ENCODE data around the gene MAST4.

Gene MAST4

DNA sequence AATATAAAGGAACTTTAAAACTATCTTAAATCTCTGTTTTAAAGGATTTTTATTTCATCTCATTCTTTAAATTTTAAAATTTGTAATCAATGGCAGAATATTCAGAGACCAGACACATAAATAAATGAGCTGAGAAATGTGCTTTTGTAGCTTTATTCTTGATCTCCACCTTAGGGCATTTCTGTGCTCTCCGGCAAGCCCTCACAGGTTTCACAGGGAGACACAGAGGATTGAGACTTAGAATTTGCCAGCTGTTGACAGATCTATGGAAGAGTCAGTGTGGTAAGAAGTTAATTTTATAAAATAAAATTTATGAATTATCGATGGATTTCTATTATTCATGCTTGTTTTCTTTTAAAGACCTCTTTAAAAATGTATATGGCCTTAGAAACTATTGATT is 393.6 kb downstream of the MAST4 start:
- H3K4me3 ChIP-seq (replicated peaks; ENCODE audit: low read depth, low read length), result no peak overlapping the region
- H3K27me3 ChIP-seq (replicated peaks; ENCODE audit: control insufficient read depth, insufficient read depth, low read length), result no peaks in the 10 kb centered on the region; the same call in 1 of the 2 replicates
- TF ChIP-seq, protein P1, sequence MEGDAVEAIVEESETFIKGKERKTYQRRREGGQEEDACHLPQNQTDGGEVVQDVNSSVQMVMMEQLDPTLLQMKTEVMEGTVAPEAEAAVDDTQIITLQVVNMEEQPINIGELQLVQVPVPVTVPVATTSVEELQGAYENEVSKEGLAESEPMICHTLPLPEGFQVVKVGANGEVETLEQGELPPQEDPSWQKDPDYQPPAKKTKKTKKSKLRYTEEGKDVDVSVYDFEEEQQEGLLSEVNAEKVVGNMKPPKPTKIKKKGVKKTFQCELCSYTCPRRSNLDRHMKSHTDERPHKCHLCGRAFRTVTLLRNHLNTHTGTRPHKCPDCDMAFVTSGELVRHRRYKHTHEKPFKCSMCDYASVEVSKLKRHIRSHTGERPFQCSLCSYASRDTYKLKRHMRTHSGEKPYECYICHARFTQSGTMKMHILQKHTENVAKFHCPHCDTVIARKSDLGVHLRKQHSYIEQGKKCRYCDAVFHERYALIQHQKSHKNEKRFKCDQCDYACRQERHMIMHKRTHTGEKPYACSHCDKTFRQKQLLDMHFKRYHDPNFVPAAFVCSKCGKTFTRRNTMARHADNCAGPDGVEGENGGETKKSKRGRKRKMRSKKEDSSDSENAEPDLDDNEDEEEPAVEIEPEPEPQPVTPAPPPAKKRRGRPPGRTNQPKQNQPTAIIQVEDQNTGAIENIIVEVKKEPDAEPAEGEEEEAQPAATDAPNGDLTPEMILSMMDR (IDR thresholded peaks at IDR 0.05; ENCODE audit: insufficient read depth, low read length, poor library complexity, severe bottlenecking), result no peak
- H3K36me3 ChIP-seq (ENCODE audit: control insufficient read depth, insufficient read depth, low read length), result no peaks in the 10 kb centered on the region
- no peak for DNase-seq (ENCODE audit: extremely low read depth, insufficient read length)

DNA sequence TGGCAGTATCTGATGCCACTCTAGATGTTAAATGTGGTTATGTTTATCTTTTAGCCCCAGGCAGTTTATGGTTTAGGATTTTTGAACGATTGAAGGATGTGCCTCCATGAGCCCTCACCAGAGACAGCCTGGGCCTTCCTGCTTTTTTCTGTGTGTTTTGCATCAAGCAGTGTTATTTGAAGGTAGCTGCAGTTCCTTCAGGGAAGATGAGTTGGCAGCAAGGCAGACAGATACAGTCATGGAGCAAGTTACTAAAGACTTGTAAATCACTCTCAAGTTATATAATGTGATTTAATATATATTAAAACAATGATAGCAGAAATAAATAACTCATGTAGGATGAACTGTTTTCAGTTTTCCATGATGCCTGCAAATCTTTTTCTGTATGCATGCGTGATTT is 395.6 kb downstream of the MAST4 start:
- Histone ChIP-seq H3K36me3 (ENCODE audit: control insufficient read depth, insufficient read depth, low read length) (no peaks in the 10 kb centered on the region), H3K27me3 (replicated peaks; ENCODE audit: control insufficient read depth, insufficient read depth, low read length) (no peaks in the 10 kb centered on the region; the same call in 1 of the 2 replicates), H3K4me3 (replicated peaks; ENCODE audit: low read depth, low read length) (no peak overlapping the region)
- TF ChIP-seq, protein P1 (IDR thresholded peaks at IDR 0.05; ENCODE audit: insufficient read depth, low read length, poor library complexity, severe bottlenecking), result no peak
- no peak for DNase-seq (ENCODE audit: extremely low read depth, insufficient read length)

DNA sequence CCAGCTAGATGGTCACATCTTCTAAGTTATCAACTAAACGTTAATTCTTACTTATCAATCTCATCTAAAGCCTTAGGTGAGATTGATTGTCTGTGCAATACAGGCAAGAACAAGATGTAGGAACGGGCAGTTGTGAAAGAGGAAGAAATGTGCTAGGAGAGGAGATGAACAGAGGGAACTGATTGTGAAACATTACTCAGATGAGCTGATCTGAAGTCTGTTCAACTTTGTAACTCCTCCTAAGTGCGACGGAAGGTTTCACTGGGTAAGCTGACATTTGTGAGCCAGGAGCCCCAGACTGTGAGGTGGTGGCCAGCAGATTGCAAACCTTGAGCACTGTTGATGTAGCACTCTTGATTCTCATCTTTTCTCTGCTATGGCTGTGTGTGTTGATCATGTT is 396.4 kb downstream of the MAST4 start:
- TF ChIP-seq, protein P1 (IDR thresholded peaks at IDR 0.05; ENCODE audit: insufficient read depth, low read length, poor library complexity, severe bottlenecking), result no peak
- Histone ChIP-seq H3K36me3 (ENCODE audit: control insufficient read depth, insufficient read depth, low read length) (no peaks in the 10 kb centered on the region), H3K4me3 (replicated peaks; ENCODE audit: low read depth, low read length) (no peak overlapping the region), H3K27me3 (replicated peaks; ENCODE audit: control insufficient read depth, insufficient read depth, low read length) (no peaks in the 10 kb centered on the region; the same call in 1 of the 2 replicates)
- no peak for DNase-seq (ENCODE audit: extremely low read depth, insufficient read length)

- H3K36me3 ChIP-seq (ENCODE audit: control insufficient read depth, insufficient read depth, low read length), result no peaks in the 10 kb centered on the region
- TF ChIP-seq, protein P1 (IDR thresholded peaks at IDR 0.05; ENCODE audit: insufficient read depth, low read length, poor library complexity, severe bottlenecking), result no peak
- no peak for DNase-seq (ENCODE audit: extremely low read depth, insufficient read length)
- H3K27me3 ChIP-seq (replicated peaks; ENCODE audit: control insufficient read depth, insufficient read depth, low read length), result no peaks in the 10 kb centered on the region; the same call in 1 of the 2 replicates
- no peak overlapping the region for H3K4me3 ChIP-seq (replicated peaks; ENCODE audit: low read depth, low read length)
These were observed 397.3 kb downstream of the MAST4 start for GRCh38 chr5:66993448-66993847.

DNA sequence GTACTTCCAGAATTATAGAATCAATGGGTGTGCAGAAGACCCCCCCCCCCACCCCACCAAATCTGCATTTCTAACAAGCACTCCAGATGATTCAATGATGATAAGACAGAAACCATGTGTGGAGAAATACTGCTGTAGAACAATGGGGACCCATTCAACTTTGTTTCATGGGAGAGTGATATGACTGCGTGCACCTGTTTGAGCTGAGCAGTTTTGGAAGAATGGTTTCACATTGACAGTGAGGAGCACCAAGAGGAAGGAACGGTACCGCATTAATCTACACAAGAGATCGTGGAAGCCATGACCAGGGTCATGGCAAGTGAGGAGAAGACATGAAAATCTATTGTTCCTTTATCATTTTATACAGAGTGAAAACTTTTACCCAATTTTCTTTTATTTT is 397.7 kb downstream of the MAST4 start:
- TF ChIP-seq, protein P1 (IDR thresholded peaks at IDR 0.05; ENCODE audit: insufficient read depth, low read length, poor library complexity, severe bottlenecking), result no peak
- DNase-seq (ENCODE audit: extremely low read depth, insufficient read length), result no peak
- Histone ChIP-seq H3K27me3 (replicated peaks; ENCODE audit: control insufficient read depth, insufficient read depth, low read length) (no peaks in the 10 kb centered on the region; the same call in 1 of the 2 replicates), H3K4me3 (replicated peaks; ENCODE audit: low read depth, low read length) (no peak overlapping the region), H3K36me3 (ENCODE audit: control insufficient read depth, insufficient read depth, low read length) (no peaks in the 10 kb centered on the region)

GRCh38 chr5:66994790-66995189 is 398.6 kb downstream of the MAST4 start:
- Histone ChIP-seq H3K27me3 (replicated peaks; ENCODE audit: control insufficient read depth, insufficient read depth, low read length) (no peaks in the 10 kb centered on the region), H3K36me3 (ENCODE audit: control insufficient read depth, insufficient read depth, low read length) (no peaks in the 10 kb centered on the region), H3K4me3 (replicated peaks; ENCODE audit: low read depth, low read length) (no peak overlapping the region)
- TF ChIP-seq, protein P1 (IDR thresholded peaks at IDR 0.05; ENCODE audit: insufficient read depth, low read length, poor library complexity, severe bottlenecking), result no peak
- DNase-seq (ENCODE audit: extremely low read depth, insufficient read length), result no peak

All from GM06990 (cell line).